H9 (cell line): Measurements from ENCODE around the gene PPARA. TPM values are rescaled to one million over a fixed set of nuclear protein-coding genes. Genes with fewer than 3 reads are reported as not detected.

Experiments
- DNase-seq: peaks from one replicate; pipeline ENCODE4 v3.0.0-alpha.2; 2017
- H2AFZ ChIP-seq: one replicate; pipeline ENCODE4 v1.6.1; 2013; ENCODE audit warnings: mild to moderate bottlenecking, low read length, control low read depth, moderate library complexity
- H2AK5ac ChIP-seq: 2 replicates; pipeline ENCODE4 v1.6.1; 2013; ENCODE audit warnings: low read length, control low read depth, mixed read lengths; ENCODE audit not compliant: insufficient read length
- H2BK120ac ChIP-seq: one replicate; pipeline ENCODE4 v1.6.1; 2013; ENCODE audit warnings: low read depth, mild to moderate bottlenecking, low read length, control low read depth, inconsistent platforms; ENCODE audit not compliant: poor library complexity, severe bottlenecking
- H2BK12ac ChIP-seq: 2 replicates; pipeline ENCODE4 v1.6.1; 2013; ENCODE audit warnings: low read length, control low read depth, mixed read lengths, low read depth; ENCODE audit not compliant: insufficient read length
- H2BK15ac ChIP-seq: 2 replicates; pipeline ENCODE4 v1.6.1; 2013; ENCODE audit warnings: low read depth, low read length, control low read depth
- H2BK20ac ChIP-seq: one replicate; pipeline ENCODE4 v1.6.1; 2013; ENCODE audit warnings: low read depth, mild to moderate bottlenecking, low read length, control low read depth, inconsistent platforms; ENCODE audit not compliant: poor library complexity, severe bottlenecking
- H2BK5ac ChIP-seq: 2 replicates; pipeline ENCODE4 v1.6.1; 2013; ENCODE audit warnings: low read length, control low read depth, mixed read lengths; ENCODE audit not compliant: insufficient read length
- H3K14ac ChIP-seq: 2 replicates; pipeline ENCODE4 v1.6.1; 2013; ENCODE audit warnings: low read length, control low read depth; ENCODE audit not compliant: insufficient read depth
- H3K18ac ChIP-seq: 2 replicates; pipeline ENCODE4 v1.6.1; 2013; ENCODE audit warnings: low read depth, mild to moderate bottlenecking, mixed read lengths, low read length, control low read depth; ENCODE audit not compliant: insufficient read length
- H3K23ac ChIP-seq: 2 replicates; pipeline ENCODE4 v1.6.1; 2013; ENCODE audit warnings: low read length, control low read depth, mixed read lengths, low read depth; ENCODE audit not compliant: insufficient read length
- H3K23me2 ChIP-seq: 2 replicates; pipeline ENCODE4 v1.6.1; 2013; ENCODE audit warnings: low read depth, mild to moderate bottlenecking, mixed read lengths, low read length, control low read depth; ENCODE audit not compliant: insufficient read length, poor library complexity, severe bottlenecking
- H3K27ac ChIP-seq: 2 replicates; pipeline ENCODE4 v1.5.1; 2013; ENCODE audit warnings: low read length, control low read depth, mixed read lengths, low read depth; ENCODE audit not compliant: insufficient read length
- H3K27me3 ChIP-seq: 2 replicates; pipeline ENCODE4 v1.6.1; 2013; ENCODE audit warnings: low read length, control low read depth, inconsistent platforms; ENCODE audit not compliant: insufficient read depth
- H3K4ac ChIP-seq: 2 replicates; pipeline ENCODE4 v1.6.1; 2013; ENCODE audit warnings: low read depth, mild to moderate bottlenecking, control low read depth, inconsistent platforms, low read length, moderate library complexity
- H3K4me1 ChIP-seq: 2 replicates; pipeline ENCODE4 v1.6.1; 2013; ENCODE audit warnings: low read length, control low read depth, inconsistent platforms; ENCODE audit not compliant: insufficient read depth
- H3K4me2 ChIP-seq: 2 replicates; pipeline ENCODE4 v1.6.1; 2013; ENCODE audit warnings: low read length, control low read depth, mixed read lengths; ENCODE audit not compliant: insufficient read length, insufficient read depth
- H3K56ac ChIP-seq: 2 replicates; pipeline ENCODE4 v1.6.1; 2013; ENCODE audit warnings: low read depth, mild to moderate bottlenecking, mixed read lengths, low read length, control low read depth; ENCODE audit not compliant: insufficient read length
- H3K79me1 ChIP-seq: 2 replicates; pipeline ENCODE4 v1.6.1; 2013; ENCODE audit warnings: low read depth, mild to moderate bottlenecking, moderate library complexity, low read length, control low read depth, inconsistent platforms; ENCODE audit not compliant: insufficient read depth, poor library complexity, severe bottlenecking
- H3K79me2 ChIP-seq: 2 replicates; pipeline ENCODE4 v1.6.1; 2013; ENCODE audit warnings: low read length, control low read depth, inconsistent platforms; ENCODE audit not compliant: insufficient read depth
- H3K9ac ChIP-seq: 2 replicates; pipeline ENCODE4 v1.6.1; 2013; ENCODE audit warnings: low read length, control low read depth, mixed read lengths; ENCODE audit not compliant: insufficient read length; ENCODE audit errors: extremely low read depth
- H3K9me3 ChIP-seq: one replicate; pipeline ENCODE4 v1.6.1; 2013; ENCODE audit warnings: low read depth, low read length, inconsistent platforms; ENCODE audit not compliant: control insufficient read depth
- H3T11ph ChIP-seq: one replicate; pipeline ENCODE4 v1.6.1; 2013; ENCODE audit warnings: mild to moderate bottlenecking, low read length, control low read depth, inconsistent platforms
- H4K20me1 ChIP-seq: one replicate; pipeline ENCODE4 v1.6.1; 2013; ENCODE audit not compliant: control insufficient read depth, insufficient read length, insufficient read depth
- H4K5ac ChIP-seq: 2 replicates; pipeline ENCODE4 v1.6.1; 2013; ENCODE audit warnings: low read depth, mild to moderate bottlenecking, mixed read lengths, low read length, control low read depth; ENCODE audit not compliant: insufficient read length
- H4K8ac ChIP-seq: replicated peaks from 2 replicates; pipeline ENCODE4 v1.6.1; 2013; ENCODE audit warnings: low read length, control low read depth, mixed read lengths, low read depth; ENCODE audit not compliant: insufficient read length
- H4K91ac ChIP-seq: 2 replicates; pipeline ENCODE4 v1.6.1; 2013; ENCODE audit warnings: low read depth, mild to moderate bottlenecking, moderate library complexity, mixed read lengths, low read length, control low read depth; ENCODE audit not compliant: insufficient read length
- H3K27ac Mint-ChIP-seq, 3 experiments: 2 replicates in 2 of 3; 3 replicates in 1 of 3; pipeline ENCODE4 v1.8.0; 2020 to 2021; ENCODE audit warnings: mixed read lengths in 3 of 3, mild to moderate bottlenecking in 1 of 3, moderate library complexity in 1 of 3
- H3K27me3 Mint-ChIP-seq: 2 replicates; pipeline ENCODE4 v1.8.0; 2021; ENCODE audit warnings: low read depth, mild to moderate bottlenecking, moderate library complexity, mixed read lengths
- H3K36me3 Mint-ChIP-seq, 3 experiments: 2 replicates in 2 of 3; 3 replicates in 1 of 3; pipeline ENCODE4 v1.8.0; 2020 to 2021; ENCODE audit warnings: low read depth in 3 of 3, mixed read lengths in 3 of 3; ENCODE audit not compliant: insufficient read depth in 1 of 3
- H3K4me1 Mint-ChIP-seq, 2 experiments: 2 replicates each; pipeline ENCODE4 v1.8.0; 2020; ENCODE audit warnings: mixed read lengths in 2 of 2
- H3K4me3 Mint-ChIP-seq, 2 experiments: 2 replicates in 1 of 2; 3 replicates in 1 of 2; pipeline ENCODE4 v1.8.0; 2020 to 2021; ENCODE audit warnings: mild to moderate bottlenecking in 2 of 2, mixed read lengths in 2 of 2, moderate library complexity in 1 of 2
- H3K9me3 Mint-ChIP-seq, 2 experiments: 2 replicates in 1 of 2; 3 replicates in 1 of 2; pipeline ENCODE4 v1.8.0; 2020; ENCODE audit warnings: mild to moderate bottlenecking in 2 of 2, mixed read lengths in 2 of 2, moderate library complexity in 1 of 2
- CTCF ChIP-seq: fragments of 200-600 bp; sonication (generic); conservative IDR thresholded peaks from 3 replicates; pipeline ENCODE4 v1.8.0; 2021; ENCODE audit warnings: antibody characterized with exemption, mild to moderate bottlenecking
- WGBS: extraction: QIAGEN DNeasy Blood & Tissue Kit; methylation state at CpG from one replicate; pipeline ENCODE4 v1.1.7; 2013; ENCODE audit warnings: missing lambda C conversion rate, low lambda C conversion rate, mixed read lengths; ENCODE audit not compliant: insufficient read length; ENCODE audit errors: extremely low coverage; 5-methylcytosine and 5-hydroxymethylcytosine counted together
- total RNA-seq: library from RNA; stranded (reverse); gene quantifications from 2 replicates; pipeline ENCODE4 v1.2.1, GENCODE V29; 2021

PPARA gene
- total RNA-seq, 1 experiment from 2014 or later = 7.3 TPM

GRCh38 chr22:46179748-46180147 lies 29.4 kb downstream of the PPARA start:
- H3K36me3 Mint-ChIP-seq = peaks cover 14 to 21% (median 21%) of the 10 kb centered on the region in 3 experiments; a peak in 6 of 7 replicates
- Histone ChIP-seq H3K79me1 (no peaks in the 10 kb centered on the region), H3K23me2 (no peaks in the 10 kb centered on the region), H4K20me1 (no peaks in the 10 kb centered on the region), H3T11ph (no peak overlapping the region), H2AK5ac (no peak overlapping the region), H3K56ac (no peak overlapping the region), H4K8ac (no peak overlapping the region), H3K27me3 (no peaks in the 10 kb centered on the region), H2BK5ac (no peak overlapping the region), H3K18ac (no peak overlapping the region), H2BK12ac (no peak overlapping the region), H4K5ac (no peak overlapping the region), H3K4me1 (no peaks in the 10 kb centered on the region), H3K23ac (no peak overlapping the region), H3K9me3 (peaks cover 31% of the 10 kb centered on the region), H2BK20ac (no peak overlapping the region), H3K4me2 (no peak overlapping the region), H3K14ac (no peak overlapping the region), H4K91ac (no peak overlapping the region), H2AFZ (no peak overlapping the region), H3K9ac (no peak overlapping the region), H3K79me2 (no peaks in the 10 kb centered on the region), H2BK15ac (no peak overlapping the region), H2BK120ac (no peak overlapping the region), H3K27ac (no peak overlapping the region), H3K4ac (no peak overlapping the region)
- no peak for DNase-seq
- no peaks in the 10 kb centered on the region; the same call in 1 of the 2 replicates for H3K27me3 Mint-ChIP-seq
- H3K4me1 Mint-ChIP-seq = 0 out of 4 replicates have a peak, but pooled peaks cover 0 to 5% of the 10 kb centered on the region in 2 experiments
- peaks cover 27 to 31% of the 10 kb centered on the region in 2 experiments for H3K9me3 Mint-ChIP-seq
- no peak overlapping the region for H3K4me3 Mint-ChIP-seq
- no peak for TF ChIP-seq CTCF
- H3K27ac Mint-ChIP-seq = no peak overlapping the region
- no CpG with 5 or more reads among the region's 1 CpG for WGBS
